ENCODE results near the gene FBXL19.
"Not testable (repeated sequence)": the region's sequence is repeated elsewhere in the genome, so short reads cannot be mapped to it uniquely, and the experiment has no call there.

FBXL19 gene, protein sequence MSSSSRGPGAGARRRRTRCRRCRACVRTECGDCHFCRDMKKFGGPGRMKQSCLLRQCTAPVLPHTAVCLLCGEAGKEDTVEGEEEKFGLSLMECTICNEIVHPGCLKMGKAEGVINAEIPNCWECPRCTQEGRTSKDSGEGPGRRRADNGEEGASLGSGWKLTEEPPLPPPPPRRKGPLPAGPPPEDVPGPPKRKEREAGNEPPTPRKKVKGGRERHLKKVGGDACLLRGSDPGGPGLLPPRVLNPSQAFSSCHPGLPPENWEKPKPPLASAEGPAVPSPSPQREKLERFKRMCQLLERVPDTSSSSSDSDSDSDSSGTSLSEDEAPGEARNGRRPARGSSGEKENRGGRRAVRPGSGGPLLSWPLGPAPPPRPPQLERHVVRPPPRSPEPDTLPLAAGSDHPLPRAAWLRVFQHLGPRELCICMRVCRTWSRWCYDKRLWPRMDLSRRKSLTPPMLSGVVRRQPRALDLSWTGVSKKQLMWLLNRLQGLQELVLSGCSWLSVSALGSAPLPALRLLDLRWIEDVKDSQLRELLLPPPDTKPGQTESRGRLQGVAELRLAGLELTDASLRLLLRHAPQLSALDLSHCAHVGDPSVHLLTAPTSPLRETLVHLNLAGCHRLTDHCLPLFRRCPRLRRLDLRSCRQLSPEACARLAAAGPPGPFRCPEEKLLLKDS

DNA sequence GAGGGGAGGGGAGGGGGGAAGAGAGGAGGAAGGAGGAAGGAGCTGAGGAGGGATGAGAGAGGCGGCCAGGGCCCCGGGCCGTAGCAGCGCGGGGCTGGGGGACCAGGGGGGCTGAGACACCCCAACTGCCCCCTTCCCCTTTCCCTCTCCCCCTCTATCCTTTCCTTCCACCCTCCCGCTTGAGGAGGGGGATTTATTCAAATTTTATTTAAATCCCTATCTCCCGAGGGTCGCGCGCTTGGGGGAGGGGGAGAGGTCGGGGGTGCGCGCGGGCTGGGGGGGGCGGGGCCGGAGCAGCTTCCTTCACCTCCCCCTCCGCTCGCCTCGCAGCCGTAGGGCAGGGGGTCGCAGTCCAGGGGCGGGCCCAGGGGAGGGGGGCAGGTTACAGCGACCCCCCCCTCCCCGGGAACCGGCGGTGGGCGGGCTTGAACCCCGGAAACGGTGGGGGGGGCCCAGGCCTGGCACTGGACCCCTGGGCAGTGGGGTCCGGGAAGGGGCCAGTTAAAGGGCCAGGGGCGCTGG lies at the start of gene FBXL19:
Gene FBXL19, plus strand, starts transcription at position 19 of the 522 bp plus-strand sequence. CDS start 2,183 bp downstream, outside the sequence.
- DNase-seq (ENCODE audit: extremely low read depth in 1 of 2, low read depth in 1 of 2): no peak

DNA sequence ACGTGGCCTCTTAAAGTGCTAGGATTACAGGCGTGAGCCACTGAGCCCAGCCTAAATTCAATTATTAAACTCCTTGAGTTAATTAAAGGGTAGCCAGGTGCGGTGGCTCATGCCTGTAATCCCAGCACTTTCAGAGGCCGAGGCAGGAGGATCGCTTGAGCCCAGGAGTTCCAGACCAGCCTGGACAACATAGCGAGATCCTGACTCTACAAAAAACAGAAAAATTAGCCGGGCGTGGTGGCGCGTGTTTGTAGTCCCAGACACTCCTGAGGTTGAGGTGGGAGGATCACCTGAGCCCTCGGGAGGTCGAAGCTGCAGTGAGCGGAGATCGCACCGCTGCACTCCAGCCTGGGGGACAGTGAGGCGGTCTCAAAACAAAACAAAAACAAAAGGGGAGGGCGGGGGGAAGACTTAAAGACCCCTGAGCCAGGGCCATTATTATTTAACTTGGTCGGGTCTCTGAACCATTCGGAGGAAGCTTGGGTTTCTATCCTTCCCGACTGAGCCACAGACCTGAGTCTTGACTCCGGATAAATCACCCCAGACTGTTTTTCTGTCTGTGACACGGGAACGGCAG lies 49.0 kb upstream of the FBXL19 start:
- DNase-seq (ENCODE audit: extremely low read depth in 1 of 2, low read depth in 1 of 2): no peak

DNA sequence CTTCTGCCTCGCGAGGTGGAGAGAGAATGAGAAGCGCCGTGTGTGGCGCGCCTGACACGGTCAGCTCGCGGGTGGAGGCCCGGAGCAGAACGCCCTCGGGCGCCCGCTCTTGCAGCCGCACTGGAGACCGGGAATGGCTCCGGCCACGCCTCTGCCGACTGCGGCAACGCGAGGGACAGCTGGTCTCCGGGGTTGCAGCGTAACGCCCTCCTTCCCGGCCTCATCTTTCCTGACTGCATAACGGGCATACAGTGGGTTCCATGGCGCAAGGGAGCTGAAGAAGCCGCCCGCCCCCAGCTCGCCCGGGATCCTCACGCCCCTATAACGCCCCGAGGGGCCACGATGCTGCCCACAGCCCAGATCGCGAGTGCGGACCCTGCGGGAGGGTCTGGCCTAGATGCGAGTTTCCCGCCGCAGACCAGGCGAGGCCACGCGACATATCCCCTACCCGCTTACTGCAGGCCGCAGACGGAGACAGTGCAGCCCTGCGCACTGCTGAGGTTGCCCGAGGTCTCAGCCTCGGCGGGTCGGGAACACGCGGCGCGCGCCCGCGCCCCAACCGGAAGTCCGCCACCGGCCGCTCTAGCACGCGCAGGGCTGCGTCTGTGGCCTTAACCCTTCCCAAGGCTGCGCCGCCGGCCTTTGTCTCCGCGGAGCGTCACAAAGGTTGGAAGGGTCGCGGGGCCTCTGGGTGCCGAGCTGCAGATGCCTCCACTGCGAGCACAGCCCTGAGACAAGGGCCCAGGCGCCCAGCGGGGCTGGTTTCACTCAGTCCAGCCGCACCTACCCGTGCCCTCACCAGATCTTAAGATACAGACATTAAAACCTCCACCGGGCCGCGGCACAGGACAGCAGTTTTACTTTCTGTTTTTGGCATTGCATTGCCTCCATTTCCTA lies 48.3 kb upstream of the FBXL19 start:
- peak; percentile 84 to 86 for DNase-seq (ENCODE audit: extremely low read depth in 1 of 2, low read depth in 1 of 2)

DNA sequence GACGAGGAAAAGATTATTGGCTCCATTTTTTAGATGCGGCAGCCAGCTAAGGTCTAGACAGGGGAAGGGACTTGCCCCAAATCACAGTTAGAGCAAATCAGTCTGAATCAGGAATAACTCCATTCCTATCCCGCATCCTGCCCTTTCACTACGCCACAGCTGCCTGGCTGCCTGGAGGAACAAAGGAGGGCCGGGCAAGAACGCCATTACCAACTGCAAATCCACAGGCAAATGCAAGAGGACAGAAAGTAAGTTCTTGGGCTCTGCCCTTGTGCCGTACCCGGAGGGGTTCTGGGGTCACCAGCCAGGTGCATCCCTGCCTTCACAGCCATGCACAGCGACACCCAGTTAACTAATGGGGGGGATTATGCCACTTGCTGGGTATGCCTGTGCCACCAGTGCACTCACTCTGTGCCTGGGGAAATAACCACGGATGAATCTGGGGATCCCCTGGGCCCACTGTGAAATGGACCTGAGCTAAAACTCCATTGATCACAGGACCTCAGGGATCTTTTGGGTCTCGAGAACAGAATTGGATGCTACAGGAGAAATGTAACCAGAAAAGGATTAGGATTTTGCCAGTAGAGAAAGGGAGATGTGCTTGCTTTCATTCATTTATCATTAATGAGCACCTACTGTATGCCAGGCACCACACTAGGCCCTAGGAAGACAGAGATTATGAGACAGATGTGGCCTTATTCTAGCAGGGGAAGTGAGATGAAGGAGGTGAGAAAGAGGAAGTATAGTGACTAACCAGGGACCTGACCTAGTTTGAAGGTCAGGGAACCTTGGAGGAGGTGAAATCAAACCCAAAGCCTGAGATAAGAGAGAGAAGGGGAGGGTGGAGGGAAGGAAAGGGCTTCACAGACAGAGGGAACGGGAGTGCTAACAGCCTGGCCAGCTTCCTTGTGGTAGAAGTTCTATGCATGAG lies 47.2 kb upstream of the FBXL19 start:
- no peak for DNase-seq (ENCODE audit: extremely low read depth in 1 of 2, low read depth in 1 of 2)

DNA sequence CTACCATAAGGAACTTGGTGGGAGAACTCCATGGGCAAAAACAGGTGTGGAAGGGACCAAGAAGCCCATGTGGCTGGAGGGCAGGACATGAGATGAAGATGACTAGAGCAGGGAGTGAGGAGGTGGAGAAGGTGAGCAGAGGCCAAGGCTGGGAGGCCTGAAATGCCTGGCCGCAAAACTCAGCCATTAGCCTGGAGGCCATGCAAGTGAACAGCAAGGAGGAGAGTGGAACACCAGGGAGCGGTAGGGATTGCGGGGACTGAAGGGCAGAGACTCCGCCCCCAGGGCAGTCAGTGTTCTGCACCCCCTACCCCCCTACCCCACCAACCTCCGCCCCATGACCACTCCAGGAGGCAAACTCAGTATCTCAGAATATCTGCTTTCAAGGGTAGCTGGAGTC lies 46.5 kb upstream of the FBXL19 start:
- DNase-seq (ENCODE audit: extremely low read depth in 1 of 2, low read depth in 1 of 2): no peak

DNA sequence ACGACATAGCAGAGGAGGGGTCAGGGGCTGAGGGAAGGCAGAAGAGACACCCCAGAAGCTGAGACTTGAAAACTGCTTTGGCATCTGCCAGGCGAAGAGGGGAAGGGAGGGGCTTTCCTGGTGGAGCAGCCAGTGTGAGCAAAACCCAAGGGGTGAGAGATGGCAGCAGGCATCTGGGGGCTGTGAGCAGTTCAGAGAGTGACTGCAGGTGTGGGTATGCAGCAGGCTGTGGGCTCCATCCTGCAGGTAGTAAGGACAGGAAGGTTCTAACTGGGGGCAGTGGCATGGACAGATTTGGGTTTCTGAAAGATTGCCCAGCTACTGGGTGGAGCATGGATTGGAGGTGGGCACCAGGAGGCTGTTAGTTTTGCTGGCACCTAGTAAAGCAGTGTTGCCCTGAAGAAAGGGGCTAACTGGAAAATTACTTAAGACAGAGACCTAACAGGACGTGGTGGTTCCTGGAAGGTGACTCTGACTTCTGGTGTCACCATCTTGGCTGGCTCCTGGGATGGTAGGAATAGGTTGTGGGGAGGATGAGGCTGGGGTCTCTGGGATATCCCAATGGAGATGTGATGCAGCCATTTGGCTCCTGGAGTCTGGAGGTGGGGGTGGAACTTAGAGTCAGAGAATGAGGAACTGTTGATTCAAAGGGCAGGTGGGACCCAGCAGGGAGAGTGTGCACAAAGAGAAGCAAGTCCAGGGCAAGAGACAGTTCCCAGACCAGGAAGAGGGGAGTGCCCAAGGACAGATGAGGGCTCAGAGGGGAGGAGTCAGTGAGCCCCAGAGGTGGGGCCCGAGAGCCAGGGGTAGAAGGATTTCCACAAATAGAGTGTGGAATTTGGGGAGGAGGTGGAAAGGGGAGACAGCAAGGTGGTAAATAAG lies 40.7 kb upstream of the FBXL19 start:
- DNase-seq (ENCODE audit: extremely low read depth in 1 of 2, low read depth in 1 of 2): no peak

DNA sequence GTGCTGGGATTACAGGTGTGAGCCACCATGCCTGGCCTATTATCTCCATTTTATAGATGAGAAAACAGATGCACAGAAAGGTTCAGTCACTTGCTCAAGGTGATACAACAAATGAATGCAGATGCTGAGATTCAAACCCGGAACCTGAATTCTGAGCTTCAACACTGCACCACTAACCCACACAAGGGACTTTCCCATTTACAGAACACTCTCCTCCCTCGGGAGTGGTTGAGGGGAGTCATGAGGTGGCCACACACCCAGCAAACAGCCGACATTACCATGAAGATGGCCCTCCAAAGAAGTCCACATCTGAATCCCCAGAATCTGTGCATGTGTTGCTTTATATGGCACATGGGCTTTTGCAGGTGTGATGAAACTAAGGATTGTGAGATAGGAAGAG lies 38.6 kb upstream of the FBXL19 start:
- DNase-seq (ENCODE audit: extremely low read depth in 1 of 2, low read depth in 1 of 2): no peak

DNA sequence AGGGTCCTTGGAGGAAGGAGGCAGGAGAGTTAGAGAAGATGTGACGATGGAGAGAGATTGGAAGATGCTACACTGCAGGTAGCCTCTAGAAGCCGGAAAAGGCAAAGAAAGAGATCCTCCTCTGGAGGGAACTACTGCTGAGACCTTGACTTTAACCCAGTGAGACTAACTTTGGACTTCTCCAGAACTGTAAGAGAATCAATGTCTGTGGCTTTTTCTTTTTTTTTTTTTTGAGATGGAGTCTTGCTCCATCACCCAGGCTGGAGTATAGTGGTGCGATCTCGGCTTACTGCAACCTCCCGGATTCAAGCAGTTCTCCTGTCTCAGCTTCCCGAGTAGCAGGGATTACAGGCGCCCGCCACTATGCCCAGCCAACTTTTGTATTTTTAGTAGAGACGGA lies 38.2 kb upstream of the FBXL19 start:
- no peak for DNase-seq (ENCODE audit: extremely low read depth in 1 of 2, low read depth in 1 of 2)

DNA sequence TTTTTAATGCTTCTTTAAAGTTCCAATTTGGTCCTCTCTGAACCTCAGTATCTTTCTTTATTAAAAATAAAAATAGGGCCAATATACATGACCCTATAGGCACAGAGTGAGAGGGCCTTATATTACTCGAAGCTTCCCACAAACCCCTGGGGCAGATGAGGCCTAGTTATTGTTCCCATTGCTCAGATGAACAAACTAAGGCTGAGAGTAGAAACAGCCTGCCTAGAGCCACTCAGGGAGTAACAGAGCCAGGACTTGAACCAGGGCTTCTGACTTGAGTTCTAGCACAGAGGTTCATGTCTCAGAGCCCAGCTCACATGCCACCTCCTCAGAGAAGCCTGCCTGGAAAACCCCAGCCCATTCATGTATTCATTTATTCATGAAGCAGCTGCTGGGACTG lies 37.2 kb upstream of the FBXL19 start:
- DNase-seq (ENCODE audit: extremely low read depth in 1 of 2, low read depth in 1 of 2): no peak

DNA sequence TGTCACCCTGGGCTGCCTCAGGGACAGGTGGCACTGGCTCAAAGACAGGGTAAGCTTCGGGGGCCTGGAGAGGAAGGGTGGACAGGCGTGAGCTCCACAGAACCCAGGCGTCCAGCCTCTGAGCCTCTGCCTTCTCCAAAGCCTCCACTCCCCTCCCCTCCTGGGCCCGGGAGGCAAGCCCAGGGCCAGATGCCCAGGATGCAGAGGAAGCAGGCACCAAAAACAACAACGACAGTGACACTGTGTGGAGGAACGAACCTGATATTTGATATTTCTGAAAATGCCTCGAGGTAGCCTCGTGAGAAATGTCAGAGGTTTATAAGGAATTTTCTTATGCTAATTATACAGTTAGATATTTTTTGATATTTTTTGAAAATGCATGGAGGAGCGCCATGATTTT lies 35.4 kb upstream of the FBXL19 start:
- no peak for DNase-seq (ENCODE audit: extremely low read depth in 1 of 2, low read depth in 1 of 2)

DNA sequence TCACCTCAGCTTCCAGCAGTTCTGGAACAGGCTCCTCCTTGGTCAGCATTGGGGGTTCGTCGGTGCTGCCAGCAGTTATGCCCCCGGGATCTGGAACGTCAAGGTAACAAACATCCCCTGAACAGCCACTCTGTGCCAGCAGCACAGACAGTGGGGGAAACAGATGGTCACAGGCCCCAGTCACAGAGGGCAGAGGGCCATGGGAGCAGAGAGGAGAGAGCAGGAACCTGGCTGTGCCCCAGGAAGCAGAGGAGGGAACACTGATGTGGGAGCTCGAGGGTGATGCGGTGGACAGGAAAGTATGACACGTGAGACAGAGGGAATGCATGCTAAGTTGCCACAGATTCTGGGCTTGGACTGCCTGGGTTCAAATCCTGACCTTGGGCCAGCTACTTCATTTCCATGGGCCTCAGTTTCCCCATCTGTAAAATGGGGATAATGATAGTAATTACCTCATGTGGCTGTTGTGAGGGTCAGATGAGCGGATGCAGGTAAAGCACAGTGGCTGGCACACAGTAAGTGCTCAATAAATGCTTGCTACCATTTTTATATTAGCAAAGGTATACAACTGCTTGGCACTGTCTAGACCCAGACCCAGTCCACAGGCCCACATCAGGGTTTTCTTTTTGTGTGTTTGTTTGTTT lies 34.4 kb upstream of the FBXL19 start:
- no peak for DNase-seq (ENCODE audit: extremely low read depth in 1 of 2, low read depth in 1 of 2)

DNA sequence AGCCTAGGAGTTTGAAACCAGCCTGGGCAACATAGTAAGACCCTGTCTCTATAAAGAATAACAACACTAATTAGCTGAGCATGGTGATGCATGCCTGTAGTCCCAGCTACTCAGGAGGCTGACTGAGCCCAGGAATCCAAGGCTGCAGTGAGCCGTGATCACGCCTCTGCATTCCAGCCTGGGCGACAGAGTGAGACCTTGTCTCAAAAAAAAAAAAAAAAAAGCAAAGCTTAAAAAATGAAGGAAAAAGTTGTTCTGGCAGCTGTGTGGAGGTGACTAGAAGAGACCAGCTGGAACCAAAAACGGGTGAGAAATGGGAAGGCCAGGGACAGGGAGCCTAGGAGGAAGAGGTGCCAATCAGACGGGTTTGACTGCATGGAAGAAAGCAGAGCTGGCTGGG lies 33.7 kb upstream of the FBXL19 start:
- DNase-seq (ENCODE audit: extremely low read depth in 1 of 2, low read depth in 1 of 2): no peak

DNA sequence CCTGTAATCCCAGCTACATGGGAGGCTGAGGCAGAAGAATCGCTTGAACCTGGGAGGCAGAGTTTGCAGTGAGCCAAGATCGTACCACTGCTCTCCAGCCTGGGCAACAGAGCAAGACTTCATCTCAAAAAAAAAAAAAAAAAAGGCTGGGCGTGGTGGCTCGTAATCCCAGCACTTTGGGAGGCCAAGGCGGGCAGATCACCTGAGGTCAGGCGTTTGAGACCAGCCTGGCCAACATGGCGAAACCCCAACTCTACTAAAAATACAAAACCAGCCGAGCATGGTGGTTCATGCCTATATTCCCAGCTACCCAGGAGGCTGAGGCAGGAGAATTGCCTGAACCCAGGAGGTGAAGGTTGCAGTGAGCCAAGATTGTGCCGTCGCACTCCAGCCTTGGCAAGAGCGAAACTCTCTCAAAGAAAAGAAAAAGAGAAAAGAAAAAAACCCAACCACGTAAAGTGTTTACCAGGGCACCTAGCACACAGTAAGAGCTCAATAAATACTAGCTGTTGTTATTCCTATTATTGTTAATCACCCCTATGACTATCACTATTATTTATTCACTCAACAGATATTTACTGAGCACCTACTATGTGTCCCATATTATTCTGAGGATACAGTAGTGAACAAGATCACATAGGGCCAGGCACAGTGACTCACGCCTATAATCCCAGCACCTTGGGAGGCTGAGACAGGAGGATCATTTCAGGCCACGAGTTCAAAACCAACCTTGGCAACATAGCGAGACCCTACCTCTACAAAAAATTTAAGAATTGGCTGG lies 32.1 kb upstream of the FBXL19 start:
- not testable (repeated sequence) for DNase-seq (ENCODE audit: extremely low read depth in 1 of 2, low read depth in 1 of 2)

DNA sequence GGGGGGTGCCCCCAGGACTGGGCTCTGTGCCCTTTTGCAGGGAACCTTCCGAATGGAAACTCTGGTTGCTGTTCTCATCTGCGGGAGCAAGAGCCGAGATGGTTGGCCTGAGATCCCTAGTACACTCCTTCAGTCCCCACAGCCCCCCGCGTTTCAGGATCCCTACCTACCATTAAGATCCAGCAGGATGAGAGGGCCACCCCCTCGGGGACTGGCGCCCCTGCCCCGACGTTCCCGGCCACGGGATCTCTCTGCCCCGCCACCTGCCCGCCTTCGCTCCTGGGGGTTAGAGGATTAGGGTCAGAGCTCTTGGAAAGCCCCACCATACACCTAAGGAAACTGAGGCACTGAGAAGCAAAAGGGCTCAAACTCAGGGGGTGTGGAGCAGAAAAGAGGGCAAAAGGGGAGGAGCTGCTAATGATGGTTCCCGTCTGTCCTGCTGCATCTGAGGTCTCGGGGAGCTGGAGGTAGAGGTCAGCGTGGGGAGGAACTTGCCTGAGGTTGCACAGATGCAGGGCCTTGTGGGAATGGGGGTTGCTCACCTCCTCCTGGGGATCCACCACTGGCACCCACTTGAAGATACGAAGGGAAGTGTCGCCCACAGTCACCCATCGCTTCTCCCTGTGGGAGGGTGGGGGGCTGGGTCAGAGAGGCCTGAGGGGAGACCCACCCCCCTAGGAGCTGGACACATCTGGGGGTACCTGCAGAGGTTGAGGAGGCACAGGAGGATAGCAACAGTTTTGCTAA lies 30.5 kb upstream of the FBXL19 start:
- no peak for DNase-seq (ENCODE audit: extremely low read depth in 1 of 2, low read depth in 1 of 2)

DNA sequence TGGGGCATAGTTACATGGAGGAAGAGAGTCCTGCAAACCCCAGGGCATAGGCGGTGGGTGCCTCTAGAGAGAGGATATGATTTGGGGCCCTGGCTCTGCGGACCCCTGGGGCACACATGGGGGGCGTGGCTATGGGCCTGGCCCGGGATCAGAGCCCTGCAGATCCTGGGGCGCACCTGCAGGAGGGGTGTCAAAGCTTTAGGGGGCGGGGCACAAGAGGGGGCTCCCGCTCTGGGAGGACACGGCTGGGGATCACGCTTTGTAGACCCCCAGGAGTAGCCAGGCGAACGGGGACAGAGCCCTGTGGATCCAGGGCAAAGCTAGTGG lies 30.0 kb upstream of the FBXL19 start:
- DNase-seq (ENCODE audit: extremely low read depth in 1 of 2, low read depth in 1 of 2): no peak

DNA sequence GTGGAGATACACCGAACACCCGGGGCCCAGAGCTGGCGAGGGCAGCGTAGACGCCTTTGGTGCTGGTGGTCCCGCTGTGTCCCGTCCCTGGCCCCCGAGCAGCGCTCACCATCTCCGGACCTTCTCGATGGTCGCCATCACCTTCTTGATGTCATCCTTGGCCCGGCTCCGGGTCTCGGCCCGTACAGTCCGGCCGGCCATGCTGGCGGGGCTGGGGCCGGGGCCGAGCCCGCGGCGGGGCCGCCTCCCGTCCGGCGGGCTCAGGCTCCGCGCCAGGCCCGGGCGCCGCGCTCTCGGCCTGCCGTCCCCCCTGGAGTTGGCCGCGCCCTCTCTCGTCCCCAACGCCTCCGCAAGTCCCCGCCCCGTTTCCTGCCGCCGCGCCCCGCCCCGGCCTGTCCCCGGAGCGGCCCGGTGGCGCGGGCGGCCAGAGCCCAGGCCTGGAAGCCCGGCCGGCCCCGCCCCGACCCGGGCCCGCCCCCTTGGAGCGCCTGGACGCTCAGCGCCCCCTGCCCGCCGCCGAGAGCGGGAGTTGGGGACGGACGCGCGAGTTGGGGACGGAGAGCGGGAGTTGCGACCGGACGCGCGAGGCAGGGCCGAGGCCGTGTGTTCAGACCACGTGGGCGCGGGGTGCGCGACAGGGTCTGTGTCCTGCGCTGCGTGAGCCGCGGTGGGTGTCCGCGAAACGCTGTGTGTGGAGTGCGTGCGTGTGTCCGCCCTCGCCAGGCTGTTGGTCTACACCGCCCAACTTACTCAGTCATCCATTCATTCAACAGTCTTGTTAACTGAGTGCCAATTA lies 29.4 kb upstream of the FBXL19 start, which contains the start of gene BCL7C:
Gene BCL7C, minus strand, starts transcription at position 334 of the 796 bp plus-strand sequence. Its CDS starts 133 bp downstream, at position 201.
- peak; percentile 82 for DNase-seq (ENCODE audit: extremely low read depth in 1 of 2, low read depth in 1 of 2)

Data from stimulated activated CD8-positive, alpha-beta memory T cell treated with anti-CD3 and anti-CD28 coated beads, Interleukin-7, amount 100 ng/mL, for 48 hours (primary cell).